Measurements from ENCODE around the gene HSPG2. TPM values are rescaled to one million over a fixed set of nuclear protein-coding genes. Genes with fewer than 3 reads are reported as not detected.
A peak's percentile ranks its signal among the peaks of the same experiment; 100 is the strongest.
"Not testable (repeated sequence)": the region's sequence is repeated elsewhere in the genome, so short reads cannot be mapped to it uniquely, and the experiment has no call there.

HSPG2 gene
- total RNA-seq: 28.7 and 36.1 TPM in 2 replicates

GRCh38 chr1:21937034-21937371, at the start of gene HSPG2:
Gene HSPG2, minus strand, starts transcription at chr1:21937310. Its CDS starts 93 bp downstream, at chr1:21937217.
- FAIRE-seq (no peak), DNase-seq (ENCODE audit: low read depth) (no peak)
- no peaks in the 10 kb centered on the region for H3K36me3 ChIP-seq (ENCODE audit: control insufficient read depth, insufficient read depth, low read length)
- no peaks in the 10 kb centered on the region for H3K27me3 ChIP-seq (ENCODE audit: control insufficient read depth, insufficient read depth, low read length)
- no peak for TF ChIP-seq CTCF (IDR thresholded peaks at IDR 0.05; ENCODE audit: insufficient read depth, low read length, severe bottlenecking)
- H3K4me3 ChIP-seq (ENCODE audit: low read depth, low read length): peak within 1 kb of the TSS; percentile 45

- not testable (repeated sequence) for H3K4me3 ChIP-seq (ENCODE audit: low read depth, low read length); DNase-seq (ENCODE audit: low read depth); H3K36me3 ChIP-seq (ENCODE audit: control insufficient read depth, insufficient read depth, low read length); H3K27me3 ChIP-seq (ENCODE audit: control insufficient read depth, insufficient read depth, low read length); FAIRE-seq
Observed at GRCh38 chr1:21986386-21986785, 49.3 kb upstream of the HSPG2 start.

GRCh38 chr1:21985893-21986292, 48.8 kb upstream of the HSPG2 start:
- H3K36me3 ChIP-seq (ENCODE audit: control insufficient read depth, insufficient read depth, low read length); FAIRE-seq; DNase-seq (ENCODE audit: low read depth); H3K4me3 ChIP-seq (ENCODE audit: low read depth, low read length); H3K27me3 ChIP-seq (ENCODE audit: control insufficient read depth, insufficient read depth, low read length): not testable (repeated sequence)

GRCh38 chr1:21983539-21983938, 46.4 kb upstream of the HSPG2 start:
- not testable (repeated sequence) for H3K4me3 ChIP-seq (ENCODE audit: low read depth, low read length); H3K27me3 ChIP-seq (ENCODE audit: control insufficient read depth, insufficient read depth, low read length); FAIRE-seq; H3K36me3 ChIP-seq (ENCODE audit: control insufficient read depth, insufficient read depth, low read length); DNase-seq (ENCODE audit: low read depth)

GRCh38 chr1:21982122-21982521, 45.0 kb upstream of the HSPG2 start:
- TF ChIP-seq CTCF (IDR thresholded peaks at IDR 0.05; ENCODE audit: insufficient read depth, low read length, severe bottlenecking): peak; percentile 32
- H3K4me3 ChIP-seq (ENCODE audit: low read depth, low read length); FAIRE-seq; H3K27me3 ChIP-seq (ENCODE audit: control insufficient read depth, insufficient read depth, low read length); H3K36me3 ChIP-seq (ENCODE audit: control insufficient read depth, insufficient read depth, low read length); DNase-seq (ENCODE audit: low read depth): not testable (repeated sequence)

- FAIRE-seq; H3K4me3 ChIP-seq (ENCODE audit: low read depth, low read length): not testable (repeated sequence)
Observed at GRCh38 chr1:21981253-21981652, 44.1 kb upstream of the HSPG2 start.

GRCh38 chr1:21980515-21981220, 43.6 kb upstream of the HSPG2 start:
- H3K4me3 ChIP-seq (ENCODE audit: low read depth, low read length); H3K27me3 ChIP-seq (ENCODE audit: control insufficient read depth, insufficient read depth, low read length); H3K36me3 ChIP-seq (ENCODE audit: control insufficient read depth, insufficient read depth, low read length); DNase-seq (ENCODE audit: low read depth): not testable (repeated sequence)
- peak; percentile 81 for FAIRE-seq

More at GRCh38 chr1:21981253-21981652, 44.1 kb upstream of the HSPG2 start:
- DNase-seq (ENCODE audit: low read depth); H3K36me3 ChIP-seq (ENCODE audit: control insufficient read depth, insufficient read depth, low read length); H3K27me3 ChIP-seq (ENCODE audit: control insufficient read depth, insufficient read depth, low read length): not testable (repeated sequence)

GRCh38 chr1:21978209-21978608, 41.1 kb upstream of the HSPG2 start:
- not testable (repeated sequence) for FAIRE-seq; H3K36me3 ChIP-seq (ENCODE audit: control insufficient read depth, insufficient read depth, low read length); H3K4me3 ChIP-seq (ENCODE audit: low read depth, low read length); H3K27me3 ChIP-seq (ENCODE audit: control insufficient read depth, insufficient read depth, low read length); DNase-seq (ENCODE audit: low read depth)

GRCh38 chr1:21976703-21977239, 39.7 kb upstream of the HSPG2 start, which contains the start of gene CELA3B:
Gene CELA3B, plus strand, starts transcription at chr1:21977022. Its CDS starts 18 bp downstream, at chr1:21977040.
- not testable (repeated sequence) for H3K4me3 ChIP-seq (ENCODE audit: low read depth, low read length); FAIRE-seq; DNase-seq (ENCODE audit: low read depth)

GRCh38 chr1:21975296-21975695, 38.2 kb upstream of the HSPG2 start:
- not testable (repeated sequence) for H3K36me3 ChIP-seq (ENCODE audit: control insufficient read depth, insufficient read depth, low read length); FAIRE-seq; H3K4me3 ChIP-seq (ENCODE audit: low read depth, low read length); H3K27me3 ChIP-seq (ENCODE audit: control insufficient read depth, insufficient read depth, low read length); DNase-seq (ENCODE audit: low read depth)

More at GRCh38 chr1:21976703-21977239, 39.7 kb upstream of the HSPG2 start, which contains the start of gene CELA3B:
- H3K27me3 ChIP-seq (ENCODE audit: control insufficient read depth, insufficient read depth, low read length); H3K36me3 ChIP-seq (ENCODE audit: control insufficient read depth, insufficient read depth, low read length): not testable (repeated sequence)

GRCh38 chr1:21974699-21975098, 37.6 kb upstream of the HSPG2 start:
- not testable (repeated sequence) for H3K4me3 ChIP-seq (ENCODE audit: low read depth, low read length); FAIRE-seq; H3K27me3 ChIP-seq (ENCODE audit: control insufficient read depth, insufficient read depth, low read length); H3K36me3 ChIP-seq (ENCODE audit: control insufficient read depth, insufficient read depth, low read length)
- DNase-seq (ENCODE audit: low read depth): peak; percentile 95

GRCh38 chr1:21973948-21974347, 36.8 kb upstream of the HSPG2 start:
- H3K27me3 ChIP-seq (ENCODE audit: control insufficient read depth, insufficient read depth, low read length); H3K36me3 ChIP-seq (ENCODE audit: control insufficient read depth, insufficient read depth, low read length); H3K4me3 ChIP-seq (ENCODE audit: low read depth, low read length); DNase-seq (ENCODE audit: low read depth): not testable (repeated sequence)
- FAIRE-seq: peak; percentile 76

Measured in bronchial epithelial cell (primary cell).